GM18519 (cell line): ENCODE results near the gene TFPI2.

Source experiments
- ATAC-seq: cut with Tn5 transposase; IDR thresholded peaks from one replicate; pipeline ENCODE4 v1.9.1; 2021; ENCODE audit warnings: mild to moderate bottlenecking, moderate library complexity; ENCODE audit not compliant: unreplicated experiment, low FRiP score

Gene TFPI2

GRCh38 chr7:93910076-93910994 lies 19.8 kb upstream of the TFPI2 start:
- no peak for ATAC-seq

- ATAC-seq, result no peak
Measured at GRCh38 chr7:93906267-93906666, 15.7 kb upstream of the TFPI2 start, which contains the start of gene GNGT1. TSS of gene GNGT1 (plus strand) at chr7:93906567. CDS start at chr7:93906747, 180 bp downstream.

- ATAC-seq, result no peak
Measured at GRCh38 chr7:93902777-93903423, 12.3 kb upstream of the TFPI2 start.

GRCh38 chr7:93897680-93898079 lies 7.1 kb upstream of the TFPI2 start:
- ATAC-seq, result no peak

- ATAC-seq, result no peak
Measured at GRCh38 chr7:93895859-93896600, 5.5 kb upstream of the TFPI2 start.

- ATAC-seq, result no peak
Measured at GRCh38 chr7:93894966-93895640, 4.5 kb upstream of the TFPI2 start.

- ATAC-seq, result no peak
Measured at GRCh38 chr7:93894426-93894825, 3.9 kb upstream of the TFPI2 start.

GRCh38 chr7:93890041-93890463 lies 501 bp downstream of the TFPI2 start:
- ATAC-seq, result peak; percentile 59

- no peak for ATAC-seq
Measured at GRCh38 chr7:93889261-93889660, 1.3 kb downstream of the TFPI2 start.

- no peak for ATAC-seq
Measured at GRCh38 chr7:93884541-93884940, 6.0 kb downstream of the TFPI2 start.

GRCh38 chr7:93883917-93884345 lies 6.6 kb downstream of the TFPI2 start:
- no peak for ATAC-seq

- ATAC-seq, result no peak
Measured at GRCh38 chr7:93883078-93883916, 7.3 kb downstream of the TFPI2 start.

GRCh38 chr7:93882468-93882867 lies 8.1 kb downstream of the TFPI2 start:
- ATAC-seq, result no peak

GRCh38 chr7:93879356-93879755 lies 11.2 kb downstream of the TFPI2 start:
- no peak for ATAC-seq

- ATAC-seq, result no peak
Measured at GRCh38 chr7:93877742-93878141, 12.8 kb downstream of the TFPI2 start.

GRCh38 chr7:93873998-93874574 lies 16.5 kb downstream of the TFPI2 start:
- ATAC-seq, result no peak

- no peak for ATAC-seq
Measured at GRCh38 chr7:93866886-93867285, 23.7 kb downstream of the TFPI2 start.

- no peak for ATAC-seq
Measured at GRCh38 chr7:93862651-93863050, 27.9 kb downstream of the TFPI2 start.

- no peak for ATAC-seq
Measured at GRCh38 chr7:93861325-93861949, 29.1 kb downstream of the TFPI2 start.
